Stimulated activated CD8-positive, alpha-beta memory T cell treated with anti-CD3 and anti-CD28 coated beads, Interleukin-4, amount 100 ng/mL, for 24 hours (primary cell): ENCODE results near the gene JPT2.

Source experiments
- DNase-seq: peaks from one replicate; pipeline ENCODE4 v3.0.0-alpha.2; 2020; ENCODE audit warnings: low read depth

The JPT2 gene

GRCh38 chr16:1653023-1653422, 25.1 kb upstream of the JPT2 start:
- DNase-seq: no peak

- no peak for DNase-seq
Observed at GRCh38 chr16:1654505-1655268, 23.4 kb upstream of the JPT2 start.

GRCh38 chr16:1655269-1655807, 22.7 kb upstream of the JPT2 start:
- DNase-seq: no peak

GRCh38 chr16:1655909-1656807, 21.9 kb upstream of the JPT2 start:
- no peak for DNase-seq

- no peak for DNase-seq
Observed at GRCh38 chr16:1656808-1657617, 21.1 kb upstream of the JPT2 start.

DNA sequence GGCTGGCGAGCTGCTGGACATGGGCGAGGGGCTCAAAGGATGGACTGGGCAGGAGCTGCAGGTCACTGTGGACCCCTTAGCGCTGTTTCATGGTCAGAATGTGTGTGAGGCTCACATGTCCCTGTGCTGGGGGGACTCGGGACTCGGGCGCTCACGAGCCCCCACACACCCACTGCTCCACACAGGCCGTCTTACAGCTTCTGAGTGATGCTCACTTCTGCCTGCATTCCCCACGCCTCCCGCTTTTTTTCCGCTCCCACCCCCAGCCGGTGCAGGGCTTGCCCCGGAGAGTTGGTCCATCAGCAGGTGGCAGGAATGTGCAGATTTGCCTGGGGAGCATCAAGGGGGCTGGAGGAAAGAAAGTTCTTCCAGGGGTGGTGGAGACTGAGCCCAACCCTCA, 20.2 kb upstream of the JPT2 start:
- no peak for DNase-seq

- DNase-seq: no peak
Observed at GRCh38 chr16:1659031-1659430, 19.0 kb upstream of the JPT2 start.

DNA sequence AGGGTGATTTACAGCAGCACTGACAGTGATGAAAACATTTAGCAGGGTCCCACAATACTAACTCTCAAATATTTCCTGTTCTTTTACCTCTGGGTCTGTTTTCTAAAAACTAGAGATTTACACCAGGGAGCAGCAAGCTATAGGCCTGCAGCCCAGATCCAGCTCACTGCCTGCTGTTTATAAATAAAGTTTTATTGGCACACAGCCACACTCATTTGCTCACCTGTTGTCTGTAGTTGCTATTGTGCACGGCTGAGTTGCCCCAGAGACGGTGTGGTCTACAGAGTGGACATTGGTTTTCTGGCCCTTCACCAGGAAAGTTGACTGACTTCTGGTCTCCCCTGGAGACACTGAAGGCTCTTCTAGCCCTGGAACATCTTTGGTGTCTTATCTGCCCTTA, 16.3 kb upstream of the JPT2 start:
- no peak for DNase-seq

DNA sequence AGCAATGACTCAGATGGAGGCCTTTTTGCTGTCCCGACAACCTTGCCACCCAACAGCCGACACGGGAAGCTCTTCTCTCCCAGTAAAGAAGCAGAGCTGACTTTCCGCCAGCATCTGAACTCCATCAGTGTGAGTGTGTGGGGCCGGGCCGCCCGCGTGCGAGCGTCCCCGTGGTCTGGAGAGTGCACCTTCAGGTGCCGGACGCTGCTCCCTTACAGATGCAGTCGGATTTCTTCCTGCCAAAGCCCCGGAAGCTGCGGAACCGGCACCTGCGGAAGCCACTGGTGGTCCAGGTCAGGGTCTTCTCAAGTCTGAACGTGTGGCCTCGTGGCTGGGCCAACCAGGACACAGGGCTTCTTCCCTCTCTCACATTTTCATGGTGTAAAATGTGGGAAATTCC, 15.5 kb upstream of the JPT2 start:
- no peak for DNase-seq

GRCh38 chr16:1665829-1666228, 12.2 kb upstream of the JPT2 start:
- DNase-seq: no peak

- DNase-seq: no peak
Observed at GRCh38 chr16:1666316-1666715, 11.8 kb upstream of the JPT2 start.

DNA sequence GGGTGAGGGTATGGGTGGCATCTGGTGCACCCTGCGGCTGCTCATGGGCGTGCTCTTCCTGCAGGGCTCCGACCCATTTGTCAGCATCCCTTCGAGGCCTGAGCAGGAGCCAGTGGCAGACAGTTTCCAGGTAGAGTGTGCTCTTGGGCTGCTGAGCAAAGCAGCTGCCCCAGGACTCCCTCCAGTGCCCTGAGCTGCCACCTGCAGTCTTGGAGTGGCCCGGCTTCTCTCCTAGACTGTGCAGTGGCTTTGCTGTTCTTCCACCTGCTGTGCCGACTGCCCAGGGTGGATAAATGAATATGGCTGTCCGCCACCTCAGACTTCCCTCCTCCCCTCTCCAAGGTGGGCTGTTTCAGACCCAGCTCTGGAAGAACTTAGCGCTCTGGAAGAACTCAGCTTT, 10.8 kb upstream of the JPT2 start:
- DNase-seq: no peak

- no peak for DNase-seq
Observed at GRCh38 chr16:1667916-1668315, 10.2 kb upstream of the JPT2 start.

- DNase-seq: no peak
Observed at GRCh38 chr16:1668612-1669319, 9.3 kb upstream of the JPT2 start.

DNA sequence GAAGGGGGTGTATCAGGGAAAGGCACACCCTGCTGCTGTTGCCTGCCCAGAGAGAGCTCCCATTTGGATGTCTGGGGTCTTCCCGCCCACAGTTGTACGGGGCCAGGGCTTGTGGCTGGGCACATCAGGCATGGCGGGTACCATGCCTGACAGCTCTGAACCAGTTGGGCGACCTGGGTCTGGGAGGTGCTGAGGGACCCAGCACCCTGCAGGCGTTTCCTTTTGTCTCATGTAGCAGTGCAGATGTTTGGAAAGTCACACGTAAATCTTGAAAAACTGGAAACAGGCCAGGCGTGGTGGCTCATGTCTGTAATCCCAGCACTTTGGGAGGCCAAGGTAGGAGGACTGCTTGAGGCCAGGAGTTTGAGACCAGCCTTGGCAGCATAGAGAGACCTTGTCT, 8.4 kb upstream of the JPT2 start:
- no peak for DNase-seq

DNA sequence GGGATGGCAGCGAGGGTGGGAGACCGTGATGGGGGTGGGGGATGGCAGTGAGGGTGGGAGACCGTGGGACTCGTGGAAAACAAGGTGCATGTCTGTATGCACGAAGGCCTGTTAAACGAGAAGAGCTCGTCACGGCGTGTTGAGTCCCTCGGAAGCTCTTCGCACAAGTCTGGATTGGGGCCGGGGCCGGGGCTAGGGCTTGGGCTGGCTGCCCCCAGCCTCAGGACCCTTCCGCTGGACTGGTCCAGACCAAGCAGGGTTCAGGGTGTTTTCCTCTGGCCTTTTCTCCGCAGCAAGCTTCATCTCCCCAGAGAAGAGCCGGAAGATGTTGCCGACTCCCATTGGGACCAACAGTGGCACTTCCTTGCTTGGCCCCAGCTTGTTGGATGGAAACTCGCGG, 7.7 kb upstream of the JPT2 start:
- DNase-seq: no peak

GRCh38 chr16:1670866-1671265, 7.2 kb upstream of the JPT2 start:
- DNase-seq: no peak

- DNase-seq: no peak
Observed at GRCh38 chr16:1673424-1674151, 4.5 kb upstream of the JPT2 start.

GRCh38 chr16:1674306-1674705, 3.8 kb upstream of the JPT2 start:
- no peak for DNase-seq

- no peak for DNase-seq
Observed at GRCh38 chr16:1674751-1675664, 3.1 kb upstream of the JPT2 start.
